Measurements from ENCODE around the gene LIMD2. TPM values are rescaled to one million over a fixed set of nuclear protein-coding genes. Genes with fewer than 3 reads are reported as not detected.
A peak's percentile ranks its signal among the peaks of the same experiment; 100 is the strongest.
"Not testable (repeated sequence)": the region's sequence is repeated elsewhere in the genome, so short reads cannot be mapped to it uniquely, and the experiment has no call there.

LIMD2 gene
- total RNA-seq, 2 donors from 2014 or later: 2.7 to 5.6 TPM

DNA sequence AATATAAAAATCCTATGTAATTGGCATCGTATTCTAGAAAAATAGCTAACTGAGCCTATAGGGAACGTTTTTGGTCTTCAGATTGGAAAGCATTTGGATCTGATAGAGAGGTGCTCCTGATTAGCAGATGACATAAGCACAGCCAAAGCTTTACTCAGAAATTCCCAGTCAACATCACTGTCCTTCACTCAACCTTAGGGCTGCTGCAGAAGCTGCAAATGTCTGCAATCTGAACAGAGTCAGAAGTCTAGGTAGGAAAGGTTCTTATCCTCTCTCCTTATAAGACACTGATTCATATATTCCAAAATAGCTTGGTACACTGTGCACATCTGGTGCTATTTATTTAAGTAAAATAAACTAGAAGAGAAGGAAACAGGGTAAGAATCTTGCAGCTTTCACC is 22.5 kb upstream of the LIMD2 start:
- H3K4me3 ChIP-seq: no peak overlapping the region
- DNase-seq (ENCODE audit: low spot score): no peak
- TF ChIP-seq, protein P1, sequence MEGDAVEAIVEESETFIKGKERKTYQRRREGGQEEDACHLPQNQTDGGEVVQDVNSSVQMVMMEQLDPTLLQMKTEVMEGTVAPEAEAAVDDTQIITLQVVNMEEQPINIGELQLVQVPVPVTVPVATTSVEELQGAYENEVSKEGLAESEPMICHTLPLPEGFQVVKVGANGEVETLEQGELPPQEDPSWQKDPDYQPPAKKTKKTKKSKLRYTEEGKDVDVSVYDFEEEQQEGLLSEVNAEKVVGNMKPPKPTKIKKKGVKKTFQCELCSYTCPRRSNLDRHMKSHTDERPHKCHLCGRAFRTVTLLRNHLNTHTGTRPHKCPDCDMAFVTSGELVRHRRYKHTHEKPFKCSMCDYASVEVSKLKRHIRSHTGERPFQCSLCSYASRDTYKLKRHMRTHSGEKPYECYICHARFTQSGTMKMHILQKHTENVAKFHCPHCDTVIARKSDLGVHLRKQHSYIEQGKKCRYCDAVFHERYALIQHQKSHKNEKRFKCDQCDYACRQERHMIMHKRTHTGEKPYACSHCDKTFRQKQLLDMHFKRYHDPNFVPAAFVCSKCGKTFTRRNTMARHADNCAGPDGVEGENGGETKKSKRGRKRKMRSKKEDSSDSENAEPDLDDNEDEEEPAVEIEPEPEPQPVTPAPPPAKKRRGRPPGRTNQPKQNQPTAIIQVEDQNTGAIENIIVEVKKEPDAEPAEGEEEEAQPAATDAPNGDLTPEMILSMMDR (IDR thresholded peaks at IDR 0.05): no peak
- H3K9me3 ChIP-seq: no peaks in the 10 kb centered on the region
- peaks cover 0 to 3% of the 10 kb centered on the region in 2 donors for H3K4me1 ChIP-seq
- H3K27me3 ChIP-seq: no peaks in the 10 kb centered on the region
- peak overlapping the region in 1 of 2 donors; percentile 42 for H3K27ac ChIP-seq
- H3K36me3 ChIP-seq: peaks cover 15% of the 10 kb centered on the region

DNA sequence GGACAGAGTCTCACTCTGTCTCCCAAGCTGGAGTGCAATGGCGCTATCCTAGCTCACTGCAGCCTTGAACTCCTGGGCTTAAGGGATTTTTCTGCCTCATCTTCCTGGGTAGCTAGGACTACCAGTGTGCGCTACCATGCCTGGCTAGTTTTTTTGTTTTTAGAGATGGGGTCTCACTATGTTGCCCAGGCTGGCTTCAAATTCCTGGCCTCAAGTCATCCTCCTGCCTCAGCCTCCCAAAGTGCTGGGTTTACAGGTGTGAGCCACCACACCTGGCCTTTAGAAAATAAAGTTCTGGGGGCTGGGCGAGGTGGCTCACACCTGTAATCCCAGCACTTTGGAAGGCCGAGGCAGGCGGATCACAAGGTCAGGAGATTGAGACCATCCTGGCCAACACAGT is 20.3 kb upstream of the LIMD2 start:
- not testable (repeated sequence) for H3K36me3 ChIP-seq

DNA sequence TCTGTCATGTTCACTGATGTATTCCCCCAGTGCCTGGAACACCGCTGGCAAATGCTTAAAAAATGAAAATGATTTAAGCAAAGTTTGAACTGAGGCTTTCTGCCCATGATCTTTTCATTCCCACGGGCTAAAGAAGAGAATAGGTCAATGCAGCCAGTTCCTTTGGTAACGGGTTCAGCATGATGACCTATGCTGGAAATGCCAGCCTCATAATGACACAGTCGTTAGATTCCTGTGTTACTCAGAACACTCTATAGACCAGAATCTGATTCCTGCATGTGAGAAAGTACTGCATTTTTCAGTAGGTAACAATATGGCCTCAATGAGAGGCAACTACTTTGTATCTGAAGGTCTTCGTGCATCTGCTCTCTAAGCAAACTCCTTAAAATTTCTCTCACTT is 19.1 kb upstream of the LIMD2 start:
- H3K36me3 ChIP-seq: no peaks in the 10 kb centered on the region
- no peak overlapping the region for H3K27ac ChIP-seq
- DNase-seq (ENCODE audit: low spot score): no peak
- H3K27me3 ChIP-seq: no peaks in the 10 kb centered on the region
- TF ChIP-seq, protein P1 (IDR thresholded peaks at IDR 0.05): no peak
- no peak overlapping the region for H3K4me3 ChIP-seq
- H3K4me1 ChIP-seq: peaks cover 0 to 3% of the 10 kb centered on the region in 2 donors
- no peaks in the 10 kb centered on the region for H3K9me3 ChIP-seq

More for the DNA sequence above, 20.3 kb upstream of the LIMD2 start:
- DNase-seq (ENCODE audit: low spot score); H3K9me3 ChIP-seq; H3K4me1 ChIP-seq; H3K27me3 ChIP-seq; H3K4me3 ChIP-seq; H3K27ac ChIP-seq: not testable (repeated sequence)

GRCh38 chr17:63716426-63716825 is 16.5 kb upstream of the LIMD2 start:
- DNase-seq (ENCODE audit: low spot score): no peak
- Histone ChIP-seq H3K27me3 (no peaks in the 10 kb centered on the region), H3K27ac (no peak overlapping the region), H3K4me1 (no peaks in the 10 kb centered on the region), H3K36me3 (peaks cover 12% of the 10 kb centered on the region), H3K4me3 (no peak overlapping the region), H3K9me3 (no peaks in the 10 kb centered on the region)
- TF ChIP-seq, protein P1 (IDR thresholded peaks at IDR 0.05): no peak

GRCh38 chr17:63714550-63715277 is 14.8 kb upstream of the LIMD2 start:
- no peak for DNase-seq (ENCODE audit: low spot score)

GRCh38 chr17:63709110-63709509 is 9.2 kb upstream of the LIMD2 start:
- Histone ChIP-seq H3K4me1 (no peaks in the 10 kb centered on the region), H3K36me3 (peaks cover 58% of the 10 kb centered on the region), H3K27ac (no peak overlapping the region), H3K27me3 (no peaks in the 10 kb centered on the region), H3K9me3 (no peaks in the 10 kb centered on the region), H3K4me3 (no peak overlapping the region)
- DNase-seq (ENCODE audit: low spot score): no peak
- TF ChIP-seq, protein P1 (IDR thresholded peaks at IDR 0.05): no peak

More at GRCh38 chr17:63714550-63715277, 14.8 kb upstream of the LIMD2 start:
- Histone ChIP-seq H3K4me1 (no peaks in the 10 kb centered on the region), H3K36me3 (peaks cover 24% of the 10 kb centered on the region), H3K9me3 (no peaks in the 10 kb centered on the region), H3K27me3 (no peaks in the 10 kb centered on the region), H3K4me3 (no peak overlapping the region), H3K27ac (peak overlapping the region; percentile 13 to 50)
- TF ChIP-seq, protein P1 (IDR thresholded peaks at IDR 0.05): no peak
